PC-9 (cell line): ENCODE data around the gene DENND2A. TPM values are rescaled to one million over a fixed set of nuclear protein-coding genes. Genes with fewer than 3 reads are reported as not detected.

Experiments
- BruUV-seq: library from RNA; stranded (reverse); fragments of 400-500 nt; replicated peaks from 2 replicates; lab custom pipeline; 2021; lab: Mats Ljungman, UMichigan
- CTCF ChIA-PET: fragments of 300-600 bp; sonication (Branson Sonifier 250); formaldehyde crosslinking; loops from one replicate; lab custom pipeline; 2022; ENCODE audit warnings: antibody characterized with exemption; lab: Charles Lee
- POLR2A ChIA-PET: fragments of 300-600 bp; sonication (Branson Sonifier 250); formaldehyde crosslinking; loops from one replicate; lab custom pipeline; 2022; ENCODE audit warnings: antibody characterized with exemption; ENCODE audit not compliant: unreplicated experiment; lab: Charles Lee
- DNase-seq, 2 experiments: peaks; one replicate each; pipeline versions ENCODE4 v3.0.0 to v3.0.0-alpha.2; 2015 to 2022; ENCODE audit warnings: mixed read lengths in 1 of 2
- H2AFZ ChIP-seq: fragments of 200-600 bp; sonication (generic); 2 replicates; pipeline ENCODE4 v1.8.1; 2017; ENCODE audit warnings: antibody characterized with exemption
- H3F3A ChIP-seq: fragments of 200-600 bp; sonication (generic); 2 replicates; pipeline ENCODE4 v1.8.1; 2017; ENCODE audit warnings: antibody characterized with exemption, mild to moderate bottlenecking, low read depth; ENCODE audit not compliant: insufficient read depth
- H3K27ac ChIP-seq: fragments of 200-600 bp; sonication (generic); 2 replicates; pipeline ENCODE4 v1.6.1; 2016; ENCODE audit warnings: mixed run types
- H3K27me3 ChIP-seq: fragments of 200-600 bp; sonication (generic); 2 replicates; pipeline ENCODE4 v1.6.1; 2016; ENCODE audit warnings: low read depth, mixed run types; ENCODE audit not compliant: insufficient read depth
- H3K36me3 ChIP-seq: fragments of 200-600 bp; sonication (generic); 2 replicates; pipeline ENCODE4 v1.6.1; 2016; ENCODE audit warnings: low read depth, mixed run types
- H3K4me1 ChIP-seq: fragments of 200-600 bp; sonication (generic); replicated peaks from 2 replicates; pipeline ENCODE4 v1.6.1; 2016; ENCODE audit warnings: mixed run types; ENCODE audit not compliant: insufficient read depth
- H3K4me2 ChIP-seq: fragments of 200-600 bp; sonication (generic); 2 replicates; pipeline ENCODE4 v1.6.1; 2017; ENCODE audit warnings: mixed run types
- H3K4me3 ChIP-seq: fragments of 200-600 bp; sonication (generic); 2 replicates; pipeline ENCODE4 v1.6.1; 2016; ENCODE audit warnings: mixed run types
- H3K79me2 ChIP-seq: fragments of 200-600 bp; sonication (generic); 2 replicates; pipeline ENCODE4 v1.6.1; 2017; ENCODE audit warnings: low read depth, mixed run types
- H3K9me2 ChIP-seq: fragments of 200-600 bp; sonication (generic); 2 replicates; pipeline ENCODE4 v1.8.1; 2017; ENCODE audit warnings: mild to moderate bottlenecking; ENCODE audit not compliant: insufficient read depth
- H3K9me3 ChIP-seq: fragments of 200-600 bp; sonication (generic); 2 replicates; pipeline ENCODE4 v1.8.1; 2016; ENCODE audit warnings: low read depth; ENCODE audit not compliant: insufficient read depth
- H4K20me1 ChIP-seq: fragments of 200-600 bp; sonication (generic); 2 replicates; pipeline ENCODE4 v1.8.1; 2017; ENCODE audit not compliant: insufficient read depth
- CTCF ChIP-seq: fragments of 200-600 bp; sonication (generic); conservative IDR thresholded peaks from 2 replicates; pipeline ENCODE4 v1.6.1; 2017; ENCODE audit warnings: mixed run types, antibody characterized with exemption, mild to moderate bottlenecking, moderate library complexity
- EZH2 ChIP-seq: fragments of 200-600 bp; sonication (generic); IDR thresholded peaks from 2 replicates; pipeline ENCODE4 v1.8.0; 2017; ENCODE audit warnings: antibody characterized with exemption, low read depth
- intact Hi-C: fragments of 100-400 bp; cut with micrococcal nuclease; formaldehyde crosslinking; loops from one replicate; pipeline ENCODE4 v1.10.0; 2022; ENCODE audit not compliant: unreplicated experiment
- total RNA-seq: library from RNA; stranded (reverse); gene quantifications from 2 replicates; pipeline ENCODE4 v1.2.3, GENCODE V29; 2021

The DENND2A gene
- total RNA-seq, 1 experiment from 2014 or later: 4.2 TPM

GRCh38 chr7:140586516-140586915 lies 54.1 kb downstream of the DENND2A start:
- no peak overlapping the region for H3K4me2 ChIP-seq
- no peak overlapping the region for H2AFZ ChIP-seq
- no peaks in the 10 kb centered on the region for H3K36me3 ChIP-seq
- H3K27ac ChIP-seq: no peak overlapping the region
- H3K27me3 ChIP-seq: no peaks in the 10 kb centered on the region
- ChIA-PET POLR2A (no interaction called here), CTCF (interaction anchor here (0.6 kb wide), 1 partner anchor 37 kb away, joined by 3 read pairs; no protein-coding TSS in a partner anchor)
- intact Hi-C loops: no loop called here
- no peaks in the 10 kb centered on the region for H3K79me2 ChIP-seq
- no peak for DNase-seq
- peaks cover 16% of the 10 kb centered on the region; the same call in 1 of the 2 replicates for H3F3A ChIP-seq
- no peaks in the 10 kb centered on the region for H4K20me1 ChIP-seq
- no peaks in the 10 kb centered on the region for H3K9me2 ChIP-seq
- no peaks in the 10 kb centered on the region for H3K9me3 ChIP-seq
- TF ChIP-seq EZH2 (no peak), CTCF (no peak)
- no TSS peak for BruUV-seq
- no peak overlapping the region for H3K4me3 ChIP-seq
- H3K4me1 ChIP-seq: peaks cover 8% of the 10 kb centered on the region

GRCh38 chr7:140585333-140585732 lies 55.3 kb downstream of the DENND2A start:
- DNase-seq: no peak
- Histone ChIP-seq H3K27me3 (no peaks in the 10 kb centered on the region), H3K9me3 (no peaks in the 10 kb centered on the region), H3K27ac (no peak overlapping the region), H4K20me1 (no peaks in the 10 kb centered on the region), H3K4me1 (no peaks in the 10 kb centered on the region), H3F3A (0 out of 2 replicates have a peak, but pooled peaks cover 4% of the 10 kb centered on the region), H3K9me2 (no peaks in the 10 kb centered on the region), H3K36me3 (no peaks in the 10 kb centered on the region), H2AFZ (no peak overlapping the region), H3K79me2 (no peaks in the 10 kb centered on the region), H3K4me3 (no peak overlapping the region), H3K4me2 (no peak overlapping the region)
- no TSS peak for BruUV-seq
- TF ChIP-seq CTCF (no peak), EZH2 (no peak)
- ChIA-PET CTCF (no interaction called here), POLR2A (no interaction called here)
- intact Hi-C loops: no loop called here

GRCh38 chr7:140584195-140584851 lies 56.3 kb downstream of the DENND2A start:
- Histone ChIP-seq H3F3A (no peaks in the 10 kb centered on the region), H3K4me3 (no peak overlapping the region), H3K4me2 (no peak overlapping the region), H3K27ac (no peak overlapping the region), H3K9me2 (no peaks in the 10 kb centered on the region), H3K27me3 (no peaks in the 10 kb centered on the region), H2AFZ (no peak overlapping the region), H4K20me1 (no peaks in the 10 kb centered on the region), H3K9me3 (no peaks in the 10 kb centered on the region), H3K79me2 (no peaks in the 10 kb centered on the region), H3K4me1 (no peaks in the 10 kb centered on the region), H3K36me3 (no peaks in the 10 kb centered on the region)
- DNase-seq: no peak
- no peak for TF ChIP-seq EZH2
- TF ChIP-seq CTCF: no peak
- ChIA-PET POLR2A (no interaction called here), CTCF (no interaction called here)
- intact Hi-C loops: no loop called here
- no TSS peak for BruUV-seq
